Ramos (cell line): ENCODE data around the gene CYB5RL.
"Not testable (repeated sequence)": the region's sequence is repeated elsewhere in the genome, so short reads cannot be mapped to it uniquely, and the experiment has no call there.

Experiments
- in situ Hi-C: fragments of 300-500 bp; cut with MboI; formaldehyde crosslinking; loops from one replicate; pipeline ENCODE4 v1.14.3; 2022; ENCODE audit warnings: low sequenced_read_pairs; ENCODE audit not compliant: unreplicated experiment

Gene CYB5RL

GRCh38 chr1:54191525-54191924 is 8.3 kb downstream of the CYB5RL start:
- in situ Hi-C loops: no loop called here

- in situ Hi-C loops: no loop called here
These were observed 9.3 kb downstream of the CYB5RL start for GRCh38 chr1:54190526-54190925.

DNA sequence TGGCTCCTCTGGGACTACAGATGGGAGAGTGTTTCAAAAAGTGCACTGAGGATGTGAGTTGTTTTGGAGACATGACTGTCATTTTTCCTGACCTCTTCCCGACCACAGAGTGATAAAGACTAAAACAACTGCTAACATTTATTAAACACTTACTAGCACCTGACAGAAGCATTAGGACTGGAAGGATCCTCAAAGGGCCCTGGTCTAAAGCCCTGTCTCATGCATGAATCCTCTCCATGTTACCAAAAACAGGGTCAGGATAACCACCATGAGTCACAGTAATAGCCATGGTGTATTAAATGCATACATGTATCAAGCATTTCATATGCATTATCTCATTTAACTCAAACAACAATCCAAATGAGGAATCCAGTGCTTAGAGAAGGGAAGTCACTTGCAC is 11.5 kb downstream of the CYB5RL start:
- in situ Hi-C loops: no loop called here

GRCh38 chr1:54186056-54186455 is 13.8 kb downstream of the CYB5RL start:
- in situ Hi-C loops: no loop called here

DNA sequence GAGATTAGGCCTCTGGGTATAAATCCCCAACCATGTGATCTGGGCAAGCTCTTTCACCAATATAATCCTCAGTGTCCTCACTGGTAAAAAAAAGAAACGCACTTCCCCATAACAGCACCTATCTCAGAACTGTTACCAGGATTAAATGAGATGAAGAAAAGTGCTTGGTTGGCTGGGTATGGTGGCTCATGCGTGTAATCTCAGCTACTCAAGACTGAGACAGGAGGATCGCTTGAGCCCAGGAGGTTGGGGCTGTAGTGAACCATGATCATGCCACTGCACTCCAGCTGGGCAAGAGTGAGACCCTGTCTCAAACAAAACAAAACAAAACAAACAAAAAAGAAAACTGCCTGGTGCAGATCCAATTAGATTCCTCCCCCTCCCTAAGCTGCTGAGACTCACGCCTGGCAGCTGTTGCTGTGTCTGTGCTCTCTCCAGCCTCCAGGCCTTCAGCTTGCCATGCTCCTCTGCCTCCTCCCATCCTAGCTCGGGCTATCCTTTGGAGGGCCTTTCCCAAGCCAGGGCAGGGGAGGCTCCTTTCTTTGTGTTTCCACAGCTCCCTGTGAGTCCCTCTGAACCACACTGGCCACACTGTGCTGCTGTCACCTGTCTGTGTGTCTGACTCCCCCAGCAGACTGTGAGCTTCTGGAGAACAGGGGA is 19.0 kb downstream of the CYB5RL start:
- in situ Hi-C loops: no loop called here

- in situ Hi-C loops: no loop called here
These were observed 21.3 kb downstream of the CYB5RL start for GRCh38 chr1:54178296-54179070.

DNA sequence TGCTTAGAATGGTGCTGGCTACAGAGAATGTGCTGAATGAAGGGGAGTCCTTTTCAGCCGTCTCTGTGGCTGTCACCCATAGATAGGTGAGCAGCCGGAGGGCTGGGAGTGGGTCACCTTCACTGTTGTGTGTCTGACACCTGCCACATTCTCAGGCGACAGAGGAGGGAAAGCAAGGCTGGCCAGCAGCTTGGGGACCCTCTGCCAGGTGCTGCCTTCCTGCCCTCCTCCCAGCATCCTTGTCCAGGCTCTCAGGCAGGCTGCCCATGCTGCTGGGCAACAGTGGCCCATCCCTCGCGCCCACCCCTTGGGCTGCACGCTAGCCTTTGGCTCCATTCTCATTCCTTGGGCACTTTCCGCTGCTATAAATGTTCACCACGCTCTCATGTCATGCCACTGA is 22.1 kb downstream of the CYB5RL start:
- in situ Hi-C loops: no loop called here

- in situ Hi-C loops: no loop called here
These were observed 23.1 kb downstream of the CYB5RL start for GRCh38 chr1:54176621-54177327.

- in situ Hi-C loops: no loop called here
These were observed 25.7 kb downstream of the CYB5RL start for GRCh38 chr1:54174106-54174505.

- in situ Hi-C loops: no loop called here
These were observed 26.1 kb downstream of the CYB5RL start for GRCh38 chr1:54173681-54174080.

- in situ Hi-C loops: no loop called here
These were observed 26.9 kb downstream of the CYB5RL start for GRCh38 chr1:54172614-54173599.

GRCh38 chr1:54171606-54172005 is 28.2 kb downstream of the CYB5RL start:
- in situ Hi-C loops: no loop called here

- in situ Hi-C loops: no loop called here
These were observed 28.8 kb downstream of the CYB5RL start for GRCh38 chr1:54171016-54171415.

DNA sequence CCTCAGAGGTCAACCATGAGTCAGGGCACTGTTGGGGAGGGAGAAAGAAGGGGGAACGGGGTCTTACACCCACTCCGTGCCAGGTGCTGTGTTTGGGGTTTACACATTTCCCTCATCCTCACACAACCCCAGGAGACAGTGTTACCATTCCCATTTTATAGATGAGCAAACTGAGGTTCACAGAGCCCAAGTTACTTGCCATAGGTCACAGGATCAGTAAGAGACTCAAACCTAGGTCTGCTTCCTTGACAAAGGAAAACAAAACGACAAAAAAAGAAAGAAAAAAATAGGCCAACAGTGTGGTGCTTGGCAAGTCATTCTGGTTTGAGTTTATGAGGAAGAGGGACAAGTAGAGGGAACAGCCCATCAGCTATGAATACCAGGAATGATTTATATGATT is 30.8 kb downstream of the CYB5RL start:
- in situ Hi-C loops: no loop called here

DNA sequence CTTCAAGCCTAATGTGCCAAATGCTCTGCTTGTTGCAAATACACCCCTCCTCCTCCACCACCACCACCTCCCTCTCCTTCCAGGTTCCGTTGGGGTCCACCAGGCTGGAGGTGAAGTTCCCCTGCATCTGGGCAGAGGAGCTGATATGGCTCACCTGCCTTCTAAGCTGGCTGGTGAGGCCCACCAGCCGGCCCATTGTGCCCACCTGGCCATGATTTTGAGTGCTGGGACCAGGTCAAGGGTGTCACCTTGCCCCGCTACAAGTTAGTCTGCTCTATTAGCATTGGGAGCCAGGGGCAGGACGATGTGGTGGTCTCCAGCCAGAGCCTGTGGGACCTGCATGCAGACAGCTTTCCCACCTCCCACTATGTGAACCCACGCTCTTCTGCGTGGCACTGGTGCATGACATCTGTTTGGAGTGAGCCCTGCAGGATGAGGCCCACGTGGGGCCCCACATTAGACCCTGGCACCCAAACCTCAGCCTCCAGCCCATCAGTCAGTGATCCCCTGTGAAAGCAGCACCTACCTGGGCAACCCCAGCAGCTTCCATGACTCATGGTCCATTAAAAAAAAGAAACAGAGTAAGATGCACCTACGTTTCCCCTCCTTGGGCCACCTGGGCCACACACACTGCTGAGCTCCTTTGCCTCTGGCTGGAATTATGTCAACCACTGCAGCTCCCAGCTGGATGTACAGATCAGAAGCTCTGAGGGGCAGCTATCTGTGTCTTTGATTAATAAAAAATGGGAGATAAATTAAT is 31.4 kb downstream of the CYB5RL start:
- in situ Hi-C loops: no loop called here

DNA sequence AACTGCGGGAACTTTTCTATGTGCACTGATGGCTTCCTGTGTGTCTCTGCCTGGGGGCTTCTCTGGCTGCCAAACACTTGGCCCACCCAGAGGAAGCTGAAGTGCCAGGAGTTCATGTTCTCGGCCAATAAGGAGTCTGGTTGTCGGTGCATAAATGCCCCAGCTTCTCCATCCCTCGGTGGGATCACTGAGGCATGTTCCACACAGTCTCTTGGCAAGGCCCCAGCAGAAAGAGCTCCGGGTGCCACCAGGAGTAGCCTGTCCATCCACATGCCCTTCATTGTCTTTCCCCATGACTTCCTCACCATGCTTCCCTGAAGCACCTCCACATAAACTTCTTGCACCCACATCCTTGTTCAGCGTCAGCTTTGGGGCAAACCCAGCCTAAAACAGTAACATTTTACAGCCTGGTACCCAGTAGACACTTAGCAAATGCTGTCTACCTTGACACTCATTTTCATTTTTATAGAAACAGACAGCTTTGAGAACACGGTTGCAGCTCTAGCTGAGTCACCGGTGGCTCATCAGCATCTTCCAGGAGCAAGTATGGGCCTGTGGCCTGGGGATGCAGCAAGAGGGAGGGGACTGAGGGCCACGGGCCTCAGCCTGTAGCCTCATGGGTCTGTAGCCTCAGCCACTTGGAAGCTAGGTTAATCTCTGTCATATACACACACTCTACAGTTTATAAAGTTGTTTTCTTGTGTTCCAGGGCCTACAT is 32.2 kb downstream of the CYB5RL start:
- in situ Hi-C loops: no loop called here

- in situ Hi-C loops: not testable (repeated sequence)
These were observed 33.5 kb downstream of the CYB5RL start for GRCh38 chr1:54166357-54166756.

DNA sequence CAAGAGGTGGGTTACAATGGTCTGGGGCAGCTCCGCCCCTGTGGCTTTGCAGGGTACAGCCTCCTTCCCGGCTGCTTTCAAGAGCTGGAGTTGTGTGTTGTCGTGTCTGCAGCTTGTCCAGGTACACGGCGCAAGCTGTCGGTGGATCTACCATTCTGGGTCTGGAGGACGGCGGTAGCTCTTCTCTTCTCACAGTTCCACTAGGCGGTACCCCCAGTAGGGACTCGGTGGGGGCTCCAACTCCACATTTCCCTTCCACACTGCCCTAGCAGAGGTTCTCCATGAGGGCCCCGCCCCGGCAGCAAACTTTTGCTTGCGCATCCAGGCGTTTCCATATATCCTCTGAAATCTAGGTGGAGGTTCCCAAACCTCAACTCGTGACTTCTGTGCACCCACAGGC is 34.7 kb downstream of the CYB5RL start:
- in situ Hi-C loops: no loop called here

DNA sequence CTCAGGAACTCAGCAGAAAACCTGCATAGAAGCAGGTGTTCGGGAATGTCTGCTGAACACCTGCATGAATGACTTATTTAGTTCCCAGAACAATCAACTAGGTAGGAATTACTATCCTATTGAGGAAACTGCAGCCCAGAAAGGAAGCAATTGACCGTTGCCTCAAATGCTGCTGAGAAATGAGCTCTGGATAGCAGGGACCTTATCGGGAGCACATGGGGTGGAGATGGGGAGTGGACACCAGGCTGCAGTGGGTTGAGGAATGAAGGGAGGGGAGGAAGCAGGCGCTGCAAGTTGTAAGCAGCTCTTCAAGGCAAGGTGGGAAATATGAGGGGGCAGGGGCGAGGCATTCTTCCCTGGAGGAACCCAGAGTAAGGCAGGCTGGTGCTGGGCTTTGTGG is 36.3 kb downstream of the CYB5RL start:
- in situ Hi-C loops: no loop called here
